CD14-positive monocyte (primary cell): ENCODE data around the gene CHRNB1. TPM values are rescaled to one million over a fixed set of nuclear protein-coding genes. Genes with fewer than 3 reads are reported as not detected.

Source experiments
- DNase-seq, 3 donors: peaks; one replicate each; pipeline ENCODE4 v3.0.0-alpha.2; 2011 to 2022
- H2AFZ ChIP-seq: 2 replicates; pipeline ENCODE4 v1.6.0; 2012; ENCODE audit warnings: mild to moderate bottlenecking, low read depth, low read length, inconsistent platforms; ENCODE audit not compliant: insufficient read depth, poor library complexity, severe bottlenecking
- H3K27ac ChIP-seq, 2 donors: 1 replicate in 1 of 2; 2 replicates in 1 of 2; pipeline ENCODE4 v1.5.1; 2012 to 2013; ENCODE audit warnings: low read length in 2 of 2, control low read depth in 1 of 2, inconsistent platforms in 1 of 2, low read depth in 1 of 2, mild to moderate bottlenecking in 1 of 2
- H3K27me3 ChIP-seq, 2 donors: one replicate each; pipeline versions ENCODE4 v1.6.0 to v1.6.1; 2011 to 2013; ENCODE audit warnings: low read length in 2 of 2; ENCODE audit not compliant: control insufficient read depth in 2 of 2, insufficient read depth in 2 of 2
- H3K36me3 ChIP-seq, 2 donors: replicated peaks in 1 of 2; 1 replicate in 1 of 2; 2 replicates in 1 of 2; pipeline versions ENCODE4 v1.5.1 to v1.6.1; 2012 to 2013; ENCODE audit warnings: low read length in 2 of 2, control low read depth in 1 of 2, inconsistent platforms in 1 of 2, mild to moderate bottlenecking in 1 of 2; ENCODE audit not compliant: insufficient read depth in 2 of 2, control insufficient read depth in 1 of 2
- H3K4me1 ChIP-seq, 2 donors: 1 replicate in 1 of 2; 2 replicates in 1 of 2; pipeline versions ENCODE4 v1.5.1 to v1.6.1; 2012 to 2013; ENCODE audit warnings: low read length in 2 of 2, control low read depth in 1 of 2, inconsistent platforms in 1 of 2, mild to moderate bottlenecking in 1 of 2, moderate library complexity in 1 of 2; ENCODE audit not compliant: insufficient read depth in 2 of 2, control insufficient read depth in 1 of 2
- H3K4me2 ChIP-seq: replicated peaks from 2 replicates; pipeline ENCODE3; 2012; ENCODE audit warnings: low read length, moderate library complexity, mild to moderate bottlenecking; ENCODE audit not compliant: poor library complexity, severe bottlenecking; ENCODE audit errors: extremely low read depth
- H3K4me3 ChIP-seq, 3 experiments: fragments of 200-600 bp in 1 of 3; sonication (generic) in 1 of 3; replicated peaks in 1 of 3; 1 replicate in 2 of 3; 2 replicates in 1 of 3; pipeline ENCODE4 v1.5.1; 2011 to 2013; ENCODE audit warnings: low read length in 3 of 3, mild to moderate bottlenecking in 3 of 3, control low read depth in 2 of 3, low read depth in 2 of 3, inconsistent platforms in 1 of 3, moderate library complexity in 1 of 3
- H3K79me2 ChIP-seq: 2 replicates; pipeline ENCODE4 v1.6.0; 2012; ENCODE audit warnings: mild to moderate bottlenecking, control low read depth, inconsistent platforms, low read length, moderate library complexity; ENCODE audit not compliant: insufficient read depth
- H3K9ac ChIP-seq: 2 replicates; pipeline ENCODE4 v1.6.0; 2017; ENCODE audit warnings: low read length, mild to moderate bottlenecking; ENCODE audit not compliant: insufficient read depth, poor library complexity, severe bottlenecking
- H3K9me3 ChIP-seq, 2 donors: replicated peaks in 1 of 2; 1 replicate in 1 of 2; 2 replicates in 1 of 2; pipeline versions ENCODE4 v1.5.1 to v1.6.1; 2012 to 2013; ENCODE audit warnings: low read length in 2 of 2, control low read depth in 1 of 2; ENCODE audit not compliant: control insufficient read depth in 1 of 2, insufficient read depth in 1 of 2
- H4K20me1 ChIP-seq: 2 replicates; pipeline ENCODE4 v1.6.0; 2012; ENCODE audit warnings: mild to moderate bottlenecking, low read length, control low read depth, moderate library complexity; ENCODE audit not compliant: insufficient read depth
- H3K27ac Mint-ChIP-seq, 7 donors: one replicate each; pipeline ENCODE4 v1.8.0; 2020; ENCODE audit warnings: mild to moderate bottlenecking in 7 of 7, mixed read lengths in 7 of 7, moderate library complexity in 6 of 7, inconsistent platforms in 2 of 7
- H3K27me3 Mint-ChIP-seq, 3 donors: one replicate each; pipeline ENCODE4 v1.8.0; 2021 to 2022; ENCODE audit warnings: low read depth in 3 of 3, mild to moderate bottlenecking in 3 of 3, mixed read lengths in 3 of 3, moderate library complexity in 3 of 3, inconsistent platforms in 1 of 3
- H3K36me3 Mint-ChIP-seq, 2 donors: one replicate each; pipeline ENCODE4 v1.8.0; 2020; ENCODE audit warnings: mixed read lengths in 2 of 2, inconsistent platforms in 1 of 2, mild to moderate bottlenecking in 1 of 2
- H3K4me1 Mint-ChIP-seq: one replicate; pipeline ENCODE4 v1.8.0; 2020; ENCODE audit warnings: mild to moderate bottlenecking, mixed read lengths
- H3K4me3 Mint-ChIP-seq, 2 donors: one replicate each; pipeline ENCODE4 v1.8.0; 2020; ENCODE audit warnings: mild to moderate bottlenecking in 2 of 2, mixed read lengths in 2 of 2, moderate library complexity in 1 of 2
- H3K9me3 Mint-ChIP-seq, 7 donors: one replicate each; pipeline ENCODE4 v1.8.0; 2020 to 2022; ENCODE audit warnings: mixed read lengths in 7 of 7, mild to moderate bottlenecking in 6 of 7, moderate library complexity in 6 of 7, inconsistent platforms in 2 of 7
- CTCF ChIP-seq: fragments of 200-600 bp; IDR thresholded peaks from one replicate; pipeline ENCODE4 v1.8.0; 2022; ENCODE audit warnings: antibody characterized with exemption, mild to moderate bottlenecking
- WGBS: methylation state at CpG from one replicate; pipeline ENCODE4 v1.1.5; 2013; ENCODE audit warnings: missing lambda C conversion rate; ENCODE audit not compliant: insufficient coverage; 5-methylcytosine and 5-hydroxymethylcytosine counted together
- intact Hi-C, 2 donors: fragments of 100-400 bp; cut with micrococcal nuclease; formaldehyde crosslinking; loops; one replicate each; pipeline versions ENCODE4 v1.15.0 to v1.15.1; 2023
- polyA plus RNA-seq, 3 donors: library from polyadenylated mRNA; depleted of rRNA in 1 of 3; unstranded in 2 of 3; stranded (reverse) in 1 of 3; fragments of 300-500 nt in 2 of 3; fragments of >200 nt in 1 of 3; fragmentation: Illumina TruSeq in 2 of 3; gene quantifications; 1 replicate in 2 of 3; 2 replicates in 1 of 3; pipeline ENCODE4 v1.2.3, GENCODE V29; 2012 to 2021

The CHRNB1 gene
- polyA plus RNA-seq, 3 donors: 9.3 to 15.7 (median 14.7) TPM

GRCh38 chr17:7460850-7461660 lies 16.2 kb downstream of the CHRNB1 start:
- no peak overlapping the region for H2AFZ ChIP-seq
- H3K27me3 ChIP-seq: no peaks in the 10 kb centered on the region
- H4K20me1 ChIP-seq: no peaks in the 10 kb centered on the region
- H3K9me3 Mint-ChIP-seq: no peaks in the 10 kb centered on the region
- H3K79me2 ChIP-seq: peaks cover 7% of the 10 kb centered on the region
- intact Hi-C loops: no loop called here
- H3K36me3 Mint-ChIP-seq: peaks cover 12 to 26% of the 10 kb centered on the region in 2 donors
- no peak overlapping the region for H3K9ac ChIP-seq
- no peaks in the 10 kb centered on the region for H3K9me3 ChIP-seq
- no peak overlapping the region for H3K27ac ChIP-seq
- WGBS: 97% methylated on average over 5 of the region's 7 CpGs
- no peaks in the 10 kb centered on the region for H3K27me3 Mint-ChIP-seq
- peaks cover 22 to 25% of the 10 kb centered on the region in 2 donors for H3K36me3 ChIP-seq
- TF ChIP-seq CTCF: no peak
- H3K27ac Mint-ChIP-seq: peak overlapping the region in 1 of 7 donors; percentile 54
- H3K4me1 ChIP-seq: peaks cover 8 to 11% of the 10 kb centered on the region in 2 donors
- peaks cover 12% of the 10 kb centered on the region for H3K4me1 Mint-ChIP-seq
- H3K4me2 ChIP-seq: no peak overlapping the region
- DNase-seq: no peak
- no peak overlapping the region for H3K4me3 Mint-ChIP-seq
- H3K4me3 ChIP-seq: no peak overlapping the region

- Histone ChIP-seq H3K27me3 (no peaks in the 10 kb centered on the region), H3K4me3 (no peak overlapping the region), H3K9me3 (no peaks in the 10 kb centered on the region), H3K36me3 (peaks cover 22 to 25% of the 10 kb centered on the region in 2 donors), H2AFZ (no peak overlapping the region), H3K9ac (no peak overlapping the region), H3K79me2 (no peaks in the 10 kb centered on the region), H4K20me1 (no peaks in the 10 kb centered on the region), H3K4me2 (no peak overlapping the region), H3K27ac (no peak overlapping the region), H3K4me1 (peaks cover 18 to 21% of the 10 kb centered on the region in 2 donors)
- no peak for DNase-seq
- Mint-ChIP-seq H3K27ac (no peak overlapping the region), H3K4me3 (no peak overlapping the region), H3K4me1 (peaks cover 17% of the 10 kb centered on the region), H3K36me3 (peaks cover 15 to 33% of the 10 kb centered on the region in 2 donors), H3K27me3 (no peaks in the 10 kb centered on the region), H3K9me3 (no peaks in the 10 kb centered on the region)
- 98% methylated on average over 29 of the region's 44 CpGs for WGBS
- TF ChIP-seq CTCF: no peak
- intact Hi-C loops: no loop called here
These were observed 17.9 kb downstream of the CHRNB1 start for GRCh38 chr17:7462474-7463371.
